GM12892 (cell line): Measurements from ENCODE around the gene LYSMD1. TPM values are rescaled to one million over a fixed set of nuclear protein-coding genes. Genes with fewer than 3 reads are reported as not detected.
"Not testable (repeated sequence)": the region's sequence is repeated elsewhere in the genome, so short reads cannot be mapped to it uniquely, and the experiment has no call there.

Experiments used
- DNase-seq: peaks from one replicate; pipeline ENCODE4 v3.0.0; 2011; ENCODE audit not compliant: insufficient read length
- FAIRE-seq: peaks from 2 replicates; lab custom pipeline; 2011; peaks lifted over from hg19 to GRCh38; lab: Jason Lieb, UNC
- POLR2A ChIP-seq: IDR thresholded peaks from 2 replicates; pipeline ENCODE4 v1.6.1; 2011; ENCODE audit warnings: low read depth, low read length, control low read depth
- POLR2AphosphoS5 ChIP-seq: IDR thresholded peaks from 2 replicates; pipeline ENCODE4 v1.6.1; 2011; ENCODE audit warnings: low read depth, low read length, control low read depth
- TAF1 ChIP-seq: IDR thresholded peaks from 2 replicates; pipeline ENCODE4 v1.6.1; 2011; ENCODE audit warnings: low read depth, mild to moderate bottlenecking, control low read depth, low read length, borderline replicate concordance
- polyA plus RNA-seq: library from polyadenylated mRNA; unstranded; fragments of >200 nt; gene quantifications from one replicate; pipeline ENCODE4 v1.2.1, GENCODE V29; 2012; ENCODE audit warnings: missing spikeins, inconsistent platforms; ENCODE audit not compliant: missing spikeins

LYSMD1 gene
- 8.1 TPM for polyA plus RNA-seq

- FAIRE-seq (peak; percentile 98), DNase-seq (peak; percentile 85)
- peak; percentile 93 for TF ChIP-seq POLR2A
- peak; percentile 80; the same call in 1 of the 2 replicates for TF ChIP-seq TAF1
- peak; percentile 91 for TF ChIP-seq POLR2AphosphoS5
These were observed at the start of gene LYSMD1, which contains the start of gene SCNM1 for GRCh38 chr1:151165738-151166504. Gene LYSMD1 (minus strand): TSS chr1:151165902. CDS start chr1:151165258, 644 bp downstream. Gene SCNM1 (plus strand): TSS chr1:151166144. CDS start chr1:151166153, 9 bp downstream.

GRCh38 chr1:151213560-151213959, 47.9 kb upstream of the LYSMD1 start:
- DNase-seq = no peak
- FAIRE-seq = no peak
- TF ChIP-seq TAF1 (no peak), POLR2AphosphoS5 (no peak), POLR2A (no peak)

GRCh38 chr1:151211972-151212705, 46.4 kb upstream of the LYSMD1 start:
- no peak for DNase-seq
- no peak for FAIRE-seq
- TF ChIP-seq POLR2A = no peak
- TF ChIP-seq TAF1 = no peak
- TF ChIP-seq POLR2AphosphoS5 = no peak

- no peak for DNase-seq
- no peak for FAIRE-seq
- TF ChIP-seq POLR2AphosphoS5 = no peak
- no peak for TF ChIP-seq TAF1
- no peak for TF ChIP-seq POLR2A
These were observed 45.1 kb upstream of the LYSMD1 start for GRCh38 chr1:151210830-151211229.

- DNase-seq = not testable (repeated sequence)
These were observed 39.8 kb upstream of the LYSMD1 start for GRCh38 chr1:151205381-151205965.

GRCh38 chr1:151199873-151200581, 34.3 kb upstream of the LYSMD1 start:
- TF ChIP-seq TAF1 (no peak), POLR2A (no peak), POLR2AphosphoS5 (no peak)
- DNase-seq = no peak
- FAIRE-seq = no peak

More at GRCh38 chr1:151205381-151205965, 39.8 kb upstream of the LYSMD1 start:
- not testable (repeated sequence) for FAIRE-seq

- FAIRE-seq = peak; percentile 93
- peak; percentile 76 for TF ChIP-seq TAF1
- peak; percentile 75; the same call in 1 of the 2 replicates for TF ChIP-seq POLR2A
- peak; percentile 77; the same call in 1 of the 2 replicates for TF ChIP-seq POLR2AphosphoS5
- DNase-seq = peak; percentile 99
These were observed 32.8 kb upstream of the LYSMD1 start, which contains the start of gene PIP5K1A for GRCh38 chr1:151198254-151199127. Gene PIP5K1A (plus strand): TSS chr1:151198552. CDS start chr1:151198997, 445 bp downstream.

GRCh38 chr1:151197863-151198253, 32.2 kb upstream of the LYSMD1 start:
- TF ChIP-seq POLR2A = no peak
- no peak for TF ChIP-seq TAF1
- no peak for TF ChIP-seq POLR2AphosphoS5
- no peak for FAIRE-seq
- no peak for DNase-seq

GRCh38 chr1:151196292-151196800, 30.6 kb upstream of the LYSMD1 start:
- FAIRE-seq (no peak), DNase-seq (no peak)
- TF ChIP-seq POLR2AphosphoS5 (no peak), TAF1 (no peak), POLR2A (no peak)

GRCh38 chr1:151194894-151195594, 29.3 kb upstream of the LYSMD1 start:
- DNase-seq, FAIRE-seq: not testable (repeated sequence)
